RKO (cell line): ENCODE measurements around the gene COL9A3.

ENCODE experiments used
- DNase-seq: peaks from one replicate; pipeline ENCODE4 v3.0.0-alpha.2; 2016; ENCODE audit warnings: low spot score

Gene COL9A3

GRCh38 chr20:62856931-62857619 lies 40.2 kb downstream of the COL9A3 start:
- DNase-seq, result peak; percentile 73

- no peak for DNase-seq
Observed at GRCh38 chr20:62858058-62858830, 41.4 kb downstream of the COL9A3 start.

DNA sequence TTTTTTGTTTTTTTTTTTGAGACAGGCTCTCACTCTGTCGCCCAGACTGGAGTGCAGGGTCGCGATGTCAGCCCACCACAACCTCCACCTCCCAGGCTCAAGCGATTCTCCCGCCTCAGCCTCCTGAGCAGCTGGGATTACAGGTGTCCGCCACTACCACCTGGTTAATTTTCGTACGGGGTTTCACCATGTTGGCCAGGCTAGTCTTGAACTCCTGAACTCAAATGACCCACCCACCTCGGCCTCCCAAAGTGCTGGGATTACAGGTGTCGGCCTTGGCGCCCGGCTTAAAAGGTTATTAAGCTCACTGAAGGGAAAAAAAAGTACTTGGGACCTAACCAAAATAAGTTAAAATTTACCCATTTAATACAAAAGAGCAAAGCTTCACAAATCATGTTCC lies 42.9 kb downstream of the COL9A3 start:
- no peak for DNase-seq

DNA sequence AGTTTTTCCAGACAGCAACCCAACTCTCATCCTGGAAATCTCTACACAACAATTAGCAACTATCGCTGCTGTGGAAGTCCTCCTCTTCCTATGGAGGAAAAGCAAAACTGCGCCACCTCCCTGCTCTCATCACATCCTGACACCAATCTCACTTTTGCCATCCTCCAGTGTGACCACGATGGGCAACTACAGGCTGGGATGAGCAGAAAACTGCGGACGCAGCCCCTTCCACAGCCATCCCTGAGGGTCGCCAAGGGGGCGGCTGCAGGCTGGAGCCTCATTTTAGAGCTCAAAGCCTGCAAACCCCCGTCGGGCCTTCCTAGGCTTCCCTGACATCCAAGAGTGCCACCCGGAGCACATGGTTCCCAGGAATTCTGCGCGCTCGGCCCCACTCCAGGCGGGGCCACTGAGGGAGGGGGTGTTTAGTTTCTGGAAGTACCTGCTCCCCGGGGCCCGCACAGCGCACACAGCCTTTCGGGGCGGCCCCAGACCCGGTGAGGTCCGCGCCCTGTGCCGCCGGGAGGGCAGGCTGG lies 43.6 kb downstream of the COL9A3 start:
- DNase-seq, result peak; percentile 80

DNA sequence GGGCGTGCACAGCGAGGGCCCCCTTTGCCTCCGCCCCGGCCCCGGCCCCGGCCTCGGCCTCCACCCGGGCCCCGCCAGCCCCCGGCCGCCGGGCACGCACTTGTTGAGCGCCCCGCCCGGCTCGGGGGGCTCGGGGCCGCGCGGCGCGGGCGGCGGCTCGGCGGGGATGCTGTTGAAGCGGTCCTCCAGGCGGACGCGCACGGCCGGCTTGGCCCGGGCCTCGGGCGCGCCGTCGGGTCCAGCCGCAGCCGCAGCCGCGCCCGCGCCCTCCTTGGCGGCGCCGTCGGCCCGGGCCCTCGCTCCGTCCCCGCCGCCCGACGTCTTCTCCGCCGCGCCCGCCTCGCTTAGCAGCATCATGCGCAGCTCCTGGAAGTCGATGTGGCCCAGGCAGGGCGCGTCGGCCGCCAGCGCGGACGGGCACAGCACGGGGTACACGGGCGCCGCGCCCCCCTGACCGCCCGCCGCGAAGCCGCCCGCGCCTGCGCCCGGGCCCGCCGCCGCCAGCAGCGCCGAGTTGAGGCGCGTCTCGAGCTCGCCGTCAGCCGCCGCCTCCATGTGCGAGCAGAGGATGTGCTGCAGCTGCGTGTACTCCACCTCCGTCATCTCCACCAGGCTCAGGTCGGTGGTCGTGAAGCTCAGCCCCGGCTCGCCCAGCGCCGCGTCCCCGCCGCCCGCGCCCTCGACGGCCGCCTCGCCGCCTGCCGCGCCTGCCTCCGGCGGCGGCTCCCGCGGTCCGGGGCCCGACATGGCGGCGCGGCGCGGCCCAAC lies 44.3 kb downstream of the COL9A3 start:
- DNase-seq, result peak; percentile 53

GRCh38 chr20:62861726-62862336 lies 45.0 kb downstream of the COL9A3 start, which contains the start of gene TCFL5:
Gene TCFL5 (minus strand): TSS chr20:62861822. CDS start chr20:62861670, 152 bp downstream.
- DNase-seq, result peak; percentile 94

- DNase-seq, result no peak
Observed at GRCh38 chr20:62864207-62864606, 47.4 kb downstream of the COL9A3 start.

- DNase-seq, result no peak
Observed at GRCh38 chr20:62872184-62872847, 55.5 kb downstream of the COL9A3 start.

GRCh38 chr20:62872862-62873261 lies 56.0 kb downstream of the COL9A3 start:
- no peak for DNase-seq

DNA sequence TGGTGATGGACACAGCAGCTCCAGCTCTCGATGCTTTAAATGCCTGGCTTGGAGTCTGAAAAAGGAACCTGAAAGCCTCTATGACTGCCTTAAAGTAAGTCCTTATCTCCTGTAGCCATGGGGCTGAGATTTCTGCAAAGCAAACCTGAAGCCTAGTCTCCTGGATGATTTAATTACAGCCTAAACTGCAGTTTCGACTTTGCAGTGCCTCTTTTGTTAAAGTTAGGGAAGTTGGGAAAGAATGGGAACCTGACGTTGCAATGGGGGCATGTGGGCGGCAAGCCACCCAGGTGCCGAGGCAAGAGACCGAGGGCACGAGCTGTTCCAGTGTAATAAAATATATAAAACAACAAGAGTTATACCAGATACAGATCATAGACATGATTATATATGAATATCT lies 56.4 kb downstream of the COL9A3 start:
- DNase-seq, result no peak

DNA sequence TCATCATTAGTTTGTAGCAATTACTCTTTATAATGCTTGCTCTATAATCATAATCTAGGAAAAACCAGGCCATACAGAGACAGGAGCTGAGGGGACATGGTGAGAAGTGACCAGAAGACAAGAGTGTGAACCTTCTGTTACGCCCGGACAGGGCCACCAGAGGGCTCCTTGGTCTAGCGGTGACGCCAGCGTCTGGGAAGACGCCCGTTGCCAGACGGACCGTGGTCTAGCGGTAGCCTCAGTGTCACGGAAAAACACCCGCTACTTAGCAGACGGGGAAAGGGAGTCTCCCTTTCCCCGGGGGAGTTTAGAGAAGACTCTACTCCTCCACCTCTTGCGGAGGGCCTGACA lies 56.8 kb downstream of the COL9A3 start:
- DNase-seq, result peak; percentile 84

- DNase-seq, result peak; percentile 50
Observed at GRCh38 chr20:62874964-62875344, 58.1 kb downstream of the COL9A3 start.

- peak; percentile 97 for DNase-seq
Observed at GRCh38 chr20:62875419-62876361, 58.8 kb downstream of the COL9A3 start.

DNA sequence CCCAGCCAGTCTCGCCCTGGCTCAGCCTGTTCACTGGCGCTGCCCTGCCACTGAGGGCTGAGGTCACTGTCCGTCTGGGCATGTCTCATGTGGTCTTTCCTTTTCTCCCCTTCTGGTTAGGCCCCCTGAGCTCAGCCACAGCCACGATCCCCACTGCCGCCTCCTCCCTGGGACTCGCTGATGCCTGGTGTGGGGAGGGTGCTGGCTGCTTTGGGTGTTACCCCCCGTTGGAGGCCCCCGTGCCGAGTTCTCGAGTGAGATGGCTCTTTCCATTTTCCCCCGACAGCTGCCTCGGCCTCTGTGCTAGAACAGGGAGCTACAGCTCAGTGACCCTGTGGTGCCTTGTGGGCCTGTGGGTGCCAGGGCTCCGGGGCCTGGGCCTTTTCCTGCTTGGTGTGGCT lies 59.7 kb downstream of the COL9A3 start:
- no peak for DNase-seq

DNA sequence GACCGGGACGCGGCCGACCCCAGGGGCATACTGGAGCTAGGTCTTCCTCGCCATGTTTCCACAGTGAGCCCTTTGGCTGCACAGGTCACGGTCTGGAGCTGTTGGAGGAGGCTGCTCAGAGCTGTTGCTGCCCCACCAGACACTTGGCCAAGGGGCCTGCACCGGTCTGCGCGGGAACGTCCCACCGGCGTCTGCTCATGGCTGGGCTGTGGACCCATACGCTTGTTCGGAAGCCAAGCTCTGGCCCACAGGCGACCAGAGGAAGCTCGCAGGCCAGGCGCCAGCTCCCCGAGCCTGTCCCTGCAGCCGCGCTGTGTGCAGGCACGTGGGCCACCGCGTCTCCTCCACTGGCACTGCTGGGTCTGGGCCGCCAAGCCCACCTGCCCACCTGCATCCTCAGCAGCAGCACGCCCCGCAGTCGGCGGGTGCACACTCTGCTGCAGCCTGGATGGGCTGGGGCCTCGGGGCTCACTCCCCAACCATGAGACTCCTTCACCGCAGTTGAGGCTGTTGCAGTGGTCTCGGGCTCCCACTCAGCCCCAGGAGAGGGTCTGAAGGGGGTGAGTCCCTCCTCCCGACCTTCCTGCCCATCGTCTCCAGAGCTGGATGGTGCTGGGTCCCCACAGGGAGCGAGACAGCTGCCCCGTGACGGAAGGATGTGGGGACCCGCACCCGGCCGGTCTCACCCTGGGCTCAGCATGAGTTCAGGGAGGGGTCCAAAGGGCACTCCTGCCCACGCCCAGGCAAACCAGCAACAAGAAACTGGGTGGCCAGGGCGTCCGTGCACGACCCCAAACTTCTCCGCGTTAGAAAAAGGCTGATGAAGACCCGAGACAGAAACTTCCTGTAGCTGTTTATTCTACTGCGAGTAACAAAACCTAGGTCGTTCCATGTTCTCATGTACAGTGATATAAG lies 60.3 kb downstream of the COL9A3 start:
- no peak for DNase-seq

- DNase-seq, result no peak
Observed at GRCh38 chr20:62878244-62879038, 61.6 kb downstream of the COL9A3 start.

DNA sequence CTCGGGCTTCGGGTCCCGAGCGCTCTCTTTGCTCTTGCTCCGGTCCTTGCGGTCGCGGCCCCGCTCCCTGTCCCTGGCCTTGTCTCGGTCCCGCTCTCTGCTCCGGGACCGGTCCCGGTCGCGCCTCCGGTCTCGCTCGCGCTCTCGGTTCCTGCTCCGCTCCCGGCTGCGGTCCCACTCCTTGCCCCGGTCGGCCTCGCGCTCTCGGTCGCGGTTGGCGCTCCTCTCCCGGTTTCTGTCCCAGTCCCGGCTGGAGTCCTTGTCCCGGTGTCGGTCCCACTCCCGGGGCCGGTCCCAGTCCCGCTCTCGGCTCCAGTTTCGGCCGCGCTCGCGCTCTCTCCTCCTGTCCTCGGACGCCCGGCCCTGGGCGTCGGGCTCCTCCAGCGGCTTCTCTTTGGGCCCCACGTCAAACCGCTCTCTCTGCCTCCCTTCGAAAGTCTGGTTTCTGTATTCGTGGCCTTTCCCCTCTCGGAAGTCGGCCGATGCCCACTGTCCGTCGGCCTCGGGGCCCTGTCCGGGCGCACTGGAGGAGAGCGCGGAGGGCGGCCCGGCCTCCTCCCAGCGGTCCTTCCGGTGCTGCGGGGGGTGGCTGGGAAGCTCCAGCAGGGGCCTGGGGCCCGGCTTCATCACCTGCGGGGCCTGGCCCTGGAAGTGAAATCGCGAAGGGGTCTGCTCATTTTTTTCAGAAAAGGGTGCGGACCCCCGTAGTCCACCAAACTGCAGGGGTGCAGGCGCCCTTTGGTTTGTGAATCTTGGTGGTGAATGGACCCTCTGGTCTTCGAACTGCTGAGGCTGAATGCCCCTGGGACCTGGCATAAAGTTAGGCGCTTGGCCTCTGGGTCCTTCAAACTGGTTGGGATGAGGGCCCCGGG lies 62.7 kb downstream of the COL9A3 start:
- no peak for DNase-seq
